ES-I3 (cell line): ENCODE measurements around the gene ADM.

Experiments used
- H3K36me3 ChIP-seq: 2 replicates; pipeline ENCODE4 v1.6.1; 2013; ENCODE audit warnings: mild to moderate bottlenecking, low read length, control low read depth, moderate library complexity; ENCODE audit not compliant: insufficient read depth
- H3K4me1 ChIP-seq: 2 replicates; pipeline ENCODE4 v1.6.1; 2013; ENCODE audit warnings: mild to moderate bottlenecking, control low read depth, low read length; ENCODE audit not compliant: insufficient read depth
- H3K9ac ChIP-seq: 2 replicates; pipeline ENCODE4 v1.6.1; 2013; ENCODE audit warnings: low read depth, mild to moderate bottlenecking, low read length, moderate library complexity
- H3K9me3 ChIP-seq: 2 replicates; pipeline ENCODE4 v1.6.1; 2013; ENCODE audit warnings: mild to moderate bottlenecking, low read length, moderate library complexity; ENCODE audit not compliant: control insufficient read depth, insufficient read depth

ADM gene

GRCh38 chr11:10351765-10352641 is 47.1 kb downstream of the ADM start:
- H3K9ac ChIP-seq, result peak overlapping the region; percentile 32; the same call in 1 of the 2 replicates
- H3K9me3 ChIP-seq, result 0 out of 2 replicates have a peak, but pooled peaks cover 5% of the 10 kb centered on the region
- no peaks in the 10 kb centered on the region for H3K36me3 ChIP-seq
- peaks cover 35% of the 10 kb centered on the region for H3K4me1 ChIP-seq

- Histone ChIP-seq H3K4me1 (peaks cover 35% of the 10 kb centered on the region), H3K36me3 (no peaks in the 10 kb centered on the region), H3K9me3 (0 out of 2 replicates have a peak, but pooled peaks cover 5% of the 10 kb centered on the region), H3K9ac (peak overlapping the region; percentile 10; the same call in 1 of the 2 replicates)
These were observed 48.2 kb downstream of the ADM start for GRCh38 chr11:10352921-10353550.

- Histone ChIP-seq H3K9ac (no peak overlapping the region), H3K4me1 (peaks cover 25% of the 10 kb centered on the region), H3K36me3 (no peaks in the 10 kb centered on the region), H3K9me3 (0 out of 2 replicates have a peak, but pooled peaks cover 5% of the 10 kb centered on the region)
These were observed 49.5 kb downstream of the ADM start for GRCh38 chr11:10354389-10354788.

- Histone ChIP-seq H3K4me1 (peaks cover 17% of the 10 kb centered on the region), H3K9me3 (0 out of 2 replicates have a peak, but pooled peaks cover 5% of the 10 kb centered on the region), H3K36me3 (no peaks in the 10 kb centered on the region), H3K9ac (no peak overlapping the region)
These were observed 50.4 kb downstream of the ADM start for GRCh38 chr11:10355257-10355661.

GRCh38 chr11:10356161-10356560 is 51.3 kb downstream of the ADM start:
- Histone ChIP-seq H3K9me3 (0 out of 2 replicates have a peak, but pooled peaks cover 5% of the 10 kb centered on the region), H3K4me1 (peaks cover 9% of the 10 kb centered on the region), H3K9ac (no peak overlapping the region), H3K36me3 (no peaks in the 10 kb centered on the region)
